IMR-90 (cell line): ENCODE results near the gene ZNF813. TPM values are rescaled to one million over a fixed set of nuclear protein-coding genes. Genes with fewer than 3 reads are reported as not detected.

ENCODE experiments used
- ATAC-seq: fragments of 200-7000 bp; cut with Tn5 transposase; 2 replicates; pipeline ENCODE4 v1.9.1; 2020; ENCODE audit warnings: low read depth, mild to moderate bottlenecking, moderate library complexity
- BruUV-seq: library from RNA; stranded (reverse); fragments of 400-500 nt; replicated peaks from 2 replicates; lab custom pipeline; 2021; lab: Mats Ljungman, UMichigan
- CTCF ChIA-PET: fragments of 300-600 bp; formaldehyde crosslinking; extraction: SDS; loops from one replicate; lab custom pipeline; 2021; ENCODE audit warnings: antibody characterized with exemption; lab: Yijun Ruan, JAX
- POLR2A ChIA-PET: fragments of 300-600 bp; sonication (Branson Sonifier 250); formaldehyde crosslinking; loops from one replicate; lab custom pipeline; 2022; ENCODE audit warnings: antibody characterized with exemption; ENCODE audit not compliant: unreplicated experiment; lab: Charles Lee
- DNase-seq: peaks from one replicate; pipeline ENCODE4 v3.0.0; 2013
- H2AFZ ChIP-seq: replicated peaks from 2 replicates; pipeline ENCODE3; 2013; ENCODE audit warnings: low read length, mild to moderate bottlenecking; ENCODE audit not compliant: poor library complexity
- H2AK5ac ChIP-seq: 2 replicates; pipeline ENCODE4 v1.6.1; 2013; ENCODE audit warnings: low read depth, low read length, inconsistent platforms
- H2AK9ac ChIP-seq: replicated peaks from 2 replicates; pipeline ENCODE3; 2013; ENCODE audit warnings: mild to moderate bottlenecking, low read depth, low read length, moderate library complexity; ENCODE audit not compliant: poor library complexity
- H2BK120ac ChIP-seq: 2 replicates; pipeline ENCODE4 v1.6.1; 2013; ENCODE audit warnings: low read depth, low read length, inconsistent platforms
- H2BK15ac ChIP-seq: 3 replicates; pipeline ENCODE4 v1.6.1; 2013; ENCODE audit warnings: low read depth, low read length, inconsistent platforms
- H2BK20ac ChIP-seq: 2 replicates; pipeline ENCODE4 v1.6.1; 2013; ENCODE audit warnings: low read depth, mild to moderate bottlenecking, inconsistent platforms, low read length, moderate library complexity
- H2BK5ac ChIP-seq: 2 replicates; pipeline ENCODE4 v1.6.1; 2013; ENCODE audit warnings: mild to moderate bottlenecking, low read depth, low read length, inconsistent platforms; ENCODE audit not compliant: poor library complexity, severe bottlenecking
- H3K14ac ChIP-seq: replicated peaks from 2 replicates; pipeline ENCODE4 v1.6.1; 2013; ENCODE audit warnings: low read depth, low read length, inconsistent platforms
- H3K18ac ChIP-seq: 2 replicates; pipeline ENCODE4 v1.6.1; 2013; ENCODE audit warnings: low read depth, low read length, control low read depth
- H3K23ac ChIP-seq: 2 replicates; pipeline ENCODE4 v1.6.1; 2013; ENCODE audit warnings: low read depth, low read length, inconsistent platforms
- H3K27ac ChIP-seq: 2 replicates; pipeline ENCODE4 v1.5.1; 2013; ENCODE audit warnings: mild to moderate bottlenecking, control low read depth, low read length; ENCODE audit not compliant: insufficient read depth
- H3K27me3 ChIP-seq: 2 replicates; pipeline ENCODE4 v1.6.1; 2013; ENCODE audit warnings: low read length; ENCODE audit not compliant: control insufficient read depth, insufficient read depth
- H3K36me3 ChIP-seq: 2 replicates; pipeline ENCODE4 v1.6.1; 2013; ENCODE audit warnings: low read length, mixed read lengths; ENCODE audit not compliant: control insufficient read depth, insufficient read depth
- H3K4ac ChIP-seq: 2 replicates; pipeline ENCODE4 v1.6.1; 2013; ENCODE audit warnings: low read depth, low read length, inconsistent platforms
- H3K4me1 ChIP-seq: 2 replicates; pipeline ENCODE4 v1.6.1; 2013; ENCODE audit warnings: low read length, mixed read lengths; ENCODE audit not compliant: control insufficient read depth, insufficient read depth
- H3K4me2 ChIP-seq: 2 replicates; pipeline ENCODE4 v1.6.1; 2013; ENCODE audit warnings: low read depth, mild to moderate bottlenecking, control low read depth, low read length, moderate library complexity
- H3K4me3 ChIP-seq: 2 replicates; pipeline ENCODE4 v1.5.1; 2013; ENCODE audit warnings: low read depth, mild to moderate bottlenecking, control low read depth, low read length, moderate library complexity; ENCODE audit not compliant: insufficient read depth
- H3K56ac ChIP-seq: 2 replicates; pipeline ENCODE4 v1.6.1; 2013; ENCODE audit warnings: low read length, inconsistent platforms; ENCODE audit not compliant: insufficient read depth; ENCODE audit errors: extremely low read depth
- H3K79me1 ChIP-seq, 2 experiments: 2 replicates each; pipeline ENCODE4 v1.6.1; 2013; ENCODE audit warnings: low read length in 2 of 2, inconsistent platforms in 1 of 2, low read depth in 1 of 2
- H3K9ac ChIP-seq: 2 replicates; pipeline ENCODE4 v1.6.1; 2013; ENCODE audit warnings: low read depth, low read length, control low read depth
- H3K9me1 ChIP-seq: 2 replicates; pipeline ENCODE4 v1.6.1; 2013; ENCODE audit warnings: low read length, inconsistent platforms; ENCODE audit not compliant: insufficient read depth
- H3K9me3 ChIP-seq: 2 replicates; pipeline ENCODE4 v1.6.1; 2013; ENCODE audit warnings: low read length; ENCODE audit not compliant: control insufficient read depth, insufficient read depth
- H4K20me1 ChIP-seq: 2 replicates; pipeline ENCODE4 v1.6.1; 2013; ENCODE audit warnings: low read length, inconsistent platforms; ENCODE audit not compliant: insufficient read depth
- H4K5ac ChIP-seq: 2 replicates; pipeline ENCODE4 v1.6.1; 2013; ENCODE audit warnings: mild to moderate bottlenecking, low read depth, low read length, control low read depth
- H4K8ac ChIP-seq, 2 experiments: 2 replicates each; pipeline ENCODE4 v1.6.1; 2013; ENCODE audit warnings: low read depth in 2 of 2, low read length in 2 of 2, control low read depth in 1 of 2, inconsistent platforms in 1 of 2
- H4K91ac ChIP-seq: 2 replicates; pipeline ENCODE4 v1.6.1; 2013; ENCODE audit warnings: low read depth, low read length, inconsistent platforms; ENCODE audit not compliant: insufficient read depth
- BHLHE40 ChIP-seq: fragments of 150-350 bp; IDR thresholded peaks from 2 replicates; pipeline ENCODE4 v1.6.1; 2016; ENCODE audit warnings: mild to moderate bottlenecking, low read depth, low read length
- CEBPB ChIP-seq: IDR thresholded peaks from 2 replicates; pipeline ENCODE4 v1.6.1; 2012; ENCODE audit warnings: low read depth, low read length, improper control_type of control experiment
- CTCF ChIP-seq: conservative IDR thresholded peaks from 2 replicates; pipeline ENCODE4 v1.5.1; 2012; ENCODE audit warnings: mild to moderate bottlenecking, low read depth, low read length, improper control_type of control experiment
- ELK1 ChIP-seq: fragments of 150-350 bp; IDR thresholded peaks from 2 replicates; pipeline ENCODE4 v1.6.1; 2016; ENCODE audit warnings: low read depth, mild to moderate bottlenecking, low read length, moderate library complexity, borderline replicate concordance
- FOS ChIP-seq: fragments of 150-350 bp; IDR thresholded peaks from 2 replicates; pipeline ENCODE4 v1.6.1; 2016; ENCODE audit warnings: low read depth, low read length
- MAFK ChIP-seq: IDR thresholded peaks from 2 replicates; pipeline ENCODE4 v1.6.1; 2012; ENCODE audit warnings: low read depth, low read length, improper control_type of control experiment
- MAZ ChIP-seq: IDR thresholded peaks from 2 replicates; pipeline ENCODE4 v1.6.1; 2012; ENCODE audit warnings: low read depth, mild to moderate bottlenecking, low read length, improper control_type of control experiment, moderate library complexity, borderline replicate concordance
- MXI1 ChIP-seq: IDR thresholded peaks from 2 replicates; pipeline ENCODE4 v1.6.1; 2012; ENCODE audit warnings: low read depth, mild to moderate bottlenecking, low read length, moderate library complexity, borderline replicate concordance
- NFE2L2 ChIP-seq: fragments of 150-350 bp; IDR thresholded peaks from 2 replicates; pipeline ENCODE4 v1.6.1; 2016; ENCODE audit warnings: low read depth, mild to moderate bottlenecking, low read length
- POLR2A ChIP-seq: IDR thresholded peaks from 2 replicates; pipeline ENCODE4 v1.6.1; 2012; ENCODE audit warnings: mild to moderate bottlenecking, low read depth, low read length
- RAD21 ChIP-seq: IDR thresholded peaks from 2 replicates; pipeline ENCODE4 v1.6.1; 2012; ENCODE audit warnings: low read length, improper control_type of control experiment
- SMC3 ChIP-seq: fragments of 150-350 bp; IDR thresholded peaks from 2 replicates; pipeline ENCODE4 v1.6.1; 2016; ENCODE audit warnings: low read depth, mild to moderate bottlenecking, antibody characterized with exemption, low read length, moderate library complexity
- USF2 ChIP-seq: fragments of 150-350 bp; IDR thresholded peaks from 2 replicates; pipeline ENCODE4 v1.6.1; 2017; ENCODE audit warnings: mild to moderate bottlenecking, antibody characterized with exemption, low read length, low read depth
- WGBS, 2 experiments: methylation state at CpG; one replicate each; pipeline versions ENCODE4 v1.1.5 to v1.1.7; 2013; ENCODE audit warnings: missing lambda C conversion rate in 2 of 2; ENCODE audit not compliant: insufficient read length in 1 of 2; ENCODE audit errors: extremely low coverage in 2 of 2; 5-methylcytosine and 5-hydroxymethylcytosine counted together
- dilution Hi-C: fragments of 300-500 bp; cut with HindIII; formaldehyde crosslinking; loops from one replicate; pipeline ENCODE4 v1.14.3; 2018; ENCODE audit warnings: low sequenced_read_pairs; ENCODE audit not compliant: unreplicated experiment
- in situ Hi-C: fragments of 300-500 bp; cut with MboI; formaldehyde crosslinking; loops from 3 replicates; pipeline ENCODE4 v1.14.3; 2019; ENCODE audit warnings: low sequenced_read_pairs, inconsistent platforms, mixed read lengths
- intact Hi-C: fragments of 100-400 bp; cut with micrococcal nuclease; formaldehyde crosslinking; loops from 2 replicates; pipeline ENCODE4 v1.10.0; 2022
- polyA plus RNA-seq, 3 experiments: library from polyadenylated mRNA; depleted of rRNA; stranded (reverse); fragments of >200 nt; gene quantifications; 2 replicates each; pipeline ENCODE4 v1.2.3, GENCODE V29; 2012; ENCODE audit warnings: low replicate concordance in 1 of 3
- total RNA-seq: library from RNA; depleted of rRNA; stranded (reverse); fragments of >200 nt; gene quantifications from 2 replicates; pipeline ENCODE4 v1.2.3, GENCODE V29; 2012

The ZNF813 gene
- total and polyA plus RNA-seq, 2 of the 4 experiments (the other 2 are of a cell fraction), result 0.82 to 3.4 TPM

GRCh38 chr19:53506728-53507127, 39.2 kb downstream of the ZNF813 start:
- no peak overlapping the region for H2BK20ac ChIP-seq
- DNase-seq (no peak), ATAC-seq (no peak)
- H3K9me1 ChIP-seq, result no peaks in the 10 kb centered on the region
- in situ Hi-C loops (no loop called here), intact Hi-C loops (no loop called here), dilution Hi-C loops (no loop called here)
- ChIA-PET CTCF (interaction anchor here (0.8 kb wide), 1 partner anchor 10 kb away, joined by 3 read pairs; no protein-coding TSS in a partner anchor), POLR2A (no interaction called here)
- H4K20me1 ChIP-seq, result no peaks in the 10 kb centered on the region
- H3K27me3 ChIP-seq, result 0 out of 2 replicates have a peak, but pooled peaks cover 3% of the 10 kb centered on the region
- no peak overlapping the region for H3K4me2 ChIP-seq
- no peak overlapping the region for H2AK9ac ChIP-seq
- no peak overlapping the region for H2BK15ac ChIP-seq
- no peak overlapping the region for H2AK5ac ChIP-seq
- no peak overlapping the region for H3K27ac ChIP-seq
- no peak overlapping the region for H4K5ac ChIP-seq
- no peak overlapping the region for H3K4ac ChIP-seq
- H3K79me1 ChIP-seq, result no peaks in the 10 kb centered on the region
- H2BK5ac ChIP-seq, result no peak overlapping the region
- H3K56ac ChIP-seq, result no peak overlapping the region
- no peak overlapping the region for H3K18ac ChIP-seq
- H4K8ac ChIP-seq, result no peak overlapping the region
- WGBS, 2 experiments, result no CpG with 5 or more reads among the region's 8 CpGs
- H3K14ac ChIP-seq, result no peak overlapping the region
- H3K4me3 ChIP-seq, result no peak overlapping the region
- H3K9ac ChIP-seq, result no peak overlapping the region
- no peak overlapping the region for H4K91ac ChIP-seq
- no peaks in the 10 kb centered on the region for H3K36me3 ChIP-seq
- peaks cover 8% of the 10 kb centered on the region for H3K4me1 ChIP-seq
- H2AFZ ChIP-seq, result no peak overlapping the region
- no peaks in the 10 kb centered on the region for H3K9me3 ChIP-seq
- TF ChIP-seq MXI1 (no peak), MAZ (no peak), CEBPB (no peak), USF2 (no peak), CTCF (no peak), MAFK (no peak), POLR2A (no peak), RAD21 (no peak), SMC3 (no peak), BHLHE40 (no peak), ELK1 (no peak), FOS (no peak), NFE2L2 (no peak)
- H3K23ac ChIP-seq, result no peak overlapping the region
- BruUV-seq, result no TSS peak
- H2BK120ac ChIP-seq, result no peak overlapping the region
